ENCODE data around the gene PER3.

Gene PER3

DNA sequence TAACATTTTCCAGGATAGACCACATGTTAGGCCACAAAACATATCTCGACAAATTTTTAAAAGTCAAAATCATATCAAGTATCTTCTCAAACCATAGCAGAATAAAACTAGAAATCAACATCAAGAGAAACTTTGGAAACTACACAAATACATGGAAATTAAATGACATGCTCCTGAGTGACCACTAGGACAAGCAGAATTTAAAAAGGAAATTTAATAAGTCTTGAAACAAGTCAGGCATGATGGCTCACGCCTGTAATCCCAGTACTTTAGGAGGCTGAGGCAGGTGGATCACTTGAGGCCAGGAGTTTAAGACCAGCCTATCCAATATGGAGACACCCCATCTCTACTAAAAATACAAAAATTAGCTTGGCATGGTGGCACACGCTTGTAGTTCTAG lies 95.1 kb downstream of the PER3 start:
- DNase-seq, result no peak

DNA sequence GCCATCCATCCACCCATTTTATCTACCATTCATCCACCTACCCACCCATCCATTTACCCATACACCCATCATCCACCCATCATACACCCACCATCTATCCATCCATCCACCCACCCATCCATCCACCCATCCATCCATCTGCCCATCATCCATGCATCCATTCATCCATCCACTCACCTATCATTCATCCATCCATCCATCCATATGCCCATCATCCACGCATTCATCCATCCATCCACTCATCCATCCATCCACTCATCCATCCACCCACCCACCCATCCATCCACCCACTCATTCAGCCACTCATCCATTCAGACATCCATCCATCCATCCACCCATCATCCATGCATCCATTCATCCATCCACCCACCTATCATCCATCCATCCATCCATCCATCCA lies 100.7 kb downstream of the PER3 start:
- no peak for DNase-seq

DNA sequence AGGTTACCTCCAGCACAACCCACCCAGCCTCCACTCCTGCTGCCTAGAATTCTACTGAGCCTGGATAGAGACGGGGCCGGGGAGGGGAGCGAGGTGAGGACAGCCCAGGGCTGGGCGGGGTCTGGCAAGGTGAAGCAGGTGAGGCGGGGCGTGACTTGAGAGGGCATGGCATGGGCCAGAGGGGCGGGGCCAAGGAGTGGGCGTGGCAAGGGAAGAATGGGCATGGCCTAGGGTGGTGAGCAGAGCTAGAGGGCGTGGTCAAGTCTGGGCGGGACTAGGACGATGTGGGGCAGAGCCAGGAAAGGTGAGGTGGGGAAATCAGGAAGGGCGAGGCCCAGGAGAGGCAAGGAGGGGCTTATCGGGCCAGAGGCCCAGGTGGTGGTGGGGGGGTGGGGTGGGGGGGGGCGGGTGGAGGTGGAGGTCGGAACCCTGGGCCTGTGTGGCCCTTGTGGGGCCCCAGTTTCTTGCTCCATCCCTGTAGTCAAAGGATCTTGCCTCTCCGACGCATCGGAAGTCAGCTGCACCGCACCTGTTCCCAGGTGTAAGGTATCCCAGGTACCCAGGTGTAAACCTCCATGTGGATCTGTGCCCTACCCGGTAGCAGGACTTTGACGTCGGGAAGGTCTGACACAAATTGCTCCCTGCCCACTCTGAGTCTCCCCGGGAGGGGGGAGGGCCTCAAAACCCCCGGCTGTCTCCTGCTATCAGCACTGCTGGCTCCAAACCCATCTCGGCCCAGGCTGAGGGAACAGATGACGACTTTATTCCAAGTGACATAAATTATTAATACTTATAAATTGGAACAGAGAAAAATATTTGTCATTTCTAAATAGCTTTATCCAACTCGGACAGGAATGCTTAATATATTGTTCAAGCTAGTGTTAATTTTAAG lies 101.7 kb downstream of the PER3 start:
- no peak for DNase-seq

DNA sequence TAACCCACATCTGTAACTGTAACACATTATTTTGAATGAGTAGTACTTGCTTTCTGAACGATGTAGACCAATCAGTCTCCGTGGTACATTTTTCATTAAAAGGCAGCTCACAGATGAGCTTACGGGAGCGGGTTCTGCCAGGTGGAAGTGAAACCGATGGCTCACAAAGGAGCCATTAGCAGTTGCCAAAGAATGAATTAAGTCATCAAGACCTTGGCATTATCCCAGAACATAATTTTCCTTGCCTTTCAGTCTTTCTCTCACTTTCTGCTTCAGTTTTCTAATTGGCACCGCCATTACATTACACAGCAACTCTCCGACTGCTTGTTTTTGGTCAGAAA lies 102.3 kb downstream of the PER3 start:
- DNase-seq, result no peak

DNA sequence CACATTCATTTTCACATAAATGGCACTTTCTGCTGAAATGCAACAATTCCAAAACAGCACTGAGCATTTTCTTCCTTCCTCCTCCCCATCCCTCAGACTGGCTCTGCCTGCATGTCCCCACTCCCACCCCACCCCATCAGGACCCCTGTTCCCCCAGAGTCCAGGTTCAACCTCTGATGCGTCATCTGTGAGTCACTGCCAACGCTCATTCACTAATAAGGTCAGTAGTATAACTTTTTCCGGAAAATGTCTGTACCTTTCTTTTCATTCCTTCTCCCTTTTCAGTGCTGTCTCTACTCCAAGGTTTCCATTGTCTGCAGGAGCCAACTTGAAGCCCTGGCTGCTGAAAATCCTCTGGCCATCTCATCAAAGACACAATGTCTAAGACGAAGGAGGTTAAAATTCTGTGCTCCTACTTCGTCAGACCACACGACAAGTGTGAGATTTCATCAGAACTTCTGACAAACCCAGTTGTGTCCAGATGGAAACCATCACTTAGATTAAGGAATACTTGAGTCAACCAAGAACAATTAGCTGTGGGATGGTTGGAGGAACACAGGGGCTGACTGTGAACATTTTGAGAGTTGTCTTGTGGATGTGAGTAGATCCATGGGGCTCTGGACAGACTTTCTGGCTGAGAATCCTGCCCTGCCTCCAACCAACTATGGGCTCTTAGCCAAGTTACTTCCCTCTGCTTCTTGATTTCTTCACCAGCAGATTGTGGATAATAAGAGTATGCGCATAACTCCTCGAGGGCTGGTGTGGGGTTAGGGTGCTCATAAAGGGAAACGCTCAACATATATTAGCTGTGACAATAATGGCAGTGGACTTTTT lies 104.4 kb downstream of the PER3 start:
- DNase-seq, result no peak

DNA sequence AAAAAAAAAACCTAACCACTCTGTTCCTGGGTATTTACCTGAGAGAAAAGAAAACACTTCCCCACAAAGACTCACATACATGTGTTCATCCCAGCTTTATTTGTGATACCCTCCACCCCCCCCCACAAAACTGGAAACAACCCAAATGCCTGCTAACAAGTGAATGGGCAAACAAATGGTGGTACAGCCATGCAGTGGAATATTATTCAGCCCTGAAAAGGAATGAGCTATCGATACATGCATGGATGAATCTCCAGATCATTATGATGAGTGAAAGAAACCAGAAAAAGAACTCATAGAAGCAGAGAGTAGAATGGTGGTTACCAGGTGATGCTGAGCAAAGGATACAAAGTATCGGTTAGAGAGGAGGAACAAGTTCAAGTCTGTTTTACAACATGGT lies 106.8 kb downstream of the PER3 start:
- DNase-seq, result no peak

DNA sequence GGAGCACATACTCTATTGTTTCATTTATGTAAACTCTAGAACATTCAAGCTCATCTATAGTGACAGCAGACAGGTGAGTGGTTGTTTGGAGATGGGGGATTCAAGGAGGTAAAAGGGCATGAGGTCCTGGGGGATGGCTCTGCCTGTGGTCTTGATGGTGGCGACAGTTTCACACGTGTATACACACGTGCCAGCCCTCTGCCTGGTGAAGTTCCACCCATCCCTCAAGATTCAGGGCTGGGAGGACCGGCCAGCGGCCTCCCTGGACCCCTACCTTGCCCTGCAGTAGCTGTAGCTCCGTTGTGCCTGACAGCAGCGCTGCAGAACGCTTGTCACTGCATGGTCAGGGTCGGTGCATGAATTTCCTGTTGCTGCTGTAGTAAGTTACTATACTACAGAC lies 107.7 kb downstream of the PER3 start:
- no peak for DNase-seq

DNA sequence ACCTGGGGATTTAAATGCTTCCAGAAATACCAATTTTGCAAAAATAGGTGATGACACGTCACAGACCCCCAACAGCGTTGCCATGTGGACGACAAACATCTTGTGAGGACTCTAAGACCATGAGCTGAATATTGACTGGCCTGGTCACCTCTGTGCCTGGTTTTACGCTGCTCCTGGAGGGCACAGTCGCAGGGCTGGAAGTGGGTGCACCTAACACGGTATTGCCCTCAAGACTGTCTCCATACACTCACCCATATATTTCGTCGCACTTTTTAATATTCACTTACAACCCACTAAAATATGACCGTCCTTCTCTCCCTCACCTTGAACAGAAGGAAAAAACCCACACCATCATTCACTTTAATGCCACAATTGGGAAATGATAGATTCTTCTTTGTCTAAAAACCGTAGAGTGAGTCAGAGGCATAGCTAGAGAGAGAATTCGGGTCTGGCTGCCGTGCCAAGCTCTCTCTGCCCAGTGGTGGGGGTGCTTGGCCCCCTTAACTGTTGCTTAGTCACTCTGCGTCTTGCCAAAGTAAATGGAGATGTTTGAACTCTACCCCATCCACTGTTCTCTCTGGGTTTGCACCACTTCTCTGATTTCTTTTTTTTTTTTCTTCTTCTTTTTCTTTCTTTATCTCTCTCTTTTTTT lies 109.6 kb downstream of the PER3 start:
- DNase-seq, result no peak
